ENCODE measurements around the gene TSPO2.

Gene TSPO2

GRCh38 chr6:41075651-41076626 is 33.7 kb downstream of the TSPO2 start:
- no peak for DNase-seq (ENCODE audit: low read depth)

DNA sequence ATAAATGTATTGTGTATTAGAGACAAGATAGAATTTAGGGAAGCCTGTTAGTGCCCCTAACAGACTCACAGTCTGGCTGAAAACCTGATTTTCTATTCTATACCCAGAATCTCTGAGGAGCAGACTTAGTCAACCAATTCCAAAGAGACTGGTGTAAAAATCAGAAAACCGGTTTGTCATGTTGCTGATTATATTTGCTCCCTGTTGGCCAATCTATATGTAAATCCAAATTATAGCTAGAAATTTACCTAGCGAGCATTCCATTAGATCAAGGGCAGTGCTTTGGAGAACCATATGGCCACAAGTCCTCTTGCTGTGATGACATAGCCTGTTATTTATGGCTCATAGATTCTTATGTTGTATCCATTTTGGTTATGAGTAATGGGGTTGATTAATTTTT is 35.3 kb downstream of the TSPO2 start:
- no peak for DNase-seq (ENCODE audit: low read depth)

DNA sequence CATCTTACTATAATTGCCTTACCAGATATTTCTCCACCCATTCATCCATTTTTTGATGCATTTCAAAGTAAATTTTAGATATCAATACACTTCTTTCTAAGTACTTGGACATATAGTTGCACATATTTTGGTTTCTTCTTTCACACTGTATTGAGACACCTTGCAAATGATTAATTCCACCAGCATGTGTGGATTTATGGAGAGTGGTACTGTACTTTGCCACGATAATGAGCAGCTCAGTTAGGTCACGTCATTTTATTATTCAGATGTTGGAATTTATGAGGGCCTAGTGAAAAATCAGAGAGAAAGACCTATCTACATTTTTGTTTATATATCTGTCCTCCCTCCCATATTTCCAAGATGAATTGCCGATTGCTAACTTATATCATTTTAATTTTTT is 35.8 kb downstream of the TSPO2 start:
- no peak for DNase-seq (ENCODE audit: low read depth)

GRCh38 chr6:41079080-41079479 is 36.8 kb downstream of the TSPO2 start:
- DNase-seq (ENCODE audit: low read depth), result no peak

DNA sequence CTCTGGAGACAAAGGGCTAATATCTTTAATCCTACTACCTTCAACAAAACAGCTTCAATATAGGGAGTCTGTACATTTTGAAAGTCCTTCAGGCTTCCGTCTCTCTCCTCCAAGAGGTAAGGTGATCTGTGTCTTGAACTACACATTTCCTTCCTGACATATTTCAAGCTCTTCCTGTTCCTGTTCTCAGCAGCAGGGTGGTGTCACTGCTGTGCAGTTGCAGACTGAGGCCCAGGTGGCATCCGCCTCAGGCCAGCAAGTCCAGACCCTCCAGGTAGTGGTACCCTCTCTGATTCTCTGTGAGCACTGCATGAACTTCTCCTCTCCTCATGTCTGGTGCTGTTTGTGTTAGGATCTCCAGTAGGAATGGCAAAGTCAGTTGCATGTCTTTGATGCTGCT is 38.4 kb downstream of the TSPO2 start:
- DNase-seq (ENCODE audit: low read depth), result no peak

DNA sequence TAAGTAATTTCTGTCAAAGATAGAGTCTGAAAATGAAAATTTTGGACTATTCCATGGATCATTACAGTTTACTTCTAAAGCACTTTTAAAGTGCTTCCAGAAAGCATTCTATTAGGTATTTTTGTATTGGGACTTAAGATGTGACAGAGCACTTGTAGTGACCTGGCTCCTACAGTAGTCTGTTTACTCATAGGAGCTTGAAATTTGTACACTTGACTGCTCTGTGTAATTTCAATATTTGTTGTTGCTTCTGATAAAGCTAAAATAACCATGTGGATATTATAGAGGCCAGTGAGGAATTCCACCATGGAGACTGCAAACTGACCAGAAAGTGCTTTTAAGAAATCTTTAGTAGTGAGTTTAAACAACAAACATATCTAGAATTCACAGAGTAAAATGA is 40.8 kb downstream of the TSPO2 start:
- DNase-seq (ENCODE audit: low read depth), result no peak

DNA sequence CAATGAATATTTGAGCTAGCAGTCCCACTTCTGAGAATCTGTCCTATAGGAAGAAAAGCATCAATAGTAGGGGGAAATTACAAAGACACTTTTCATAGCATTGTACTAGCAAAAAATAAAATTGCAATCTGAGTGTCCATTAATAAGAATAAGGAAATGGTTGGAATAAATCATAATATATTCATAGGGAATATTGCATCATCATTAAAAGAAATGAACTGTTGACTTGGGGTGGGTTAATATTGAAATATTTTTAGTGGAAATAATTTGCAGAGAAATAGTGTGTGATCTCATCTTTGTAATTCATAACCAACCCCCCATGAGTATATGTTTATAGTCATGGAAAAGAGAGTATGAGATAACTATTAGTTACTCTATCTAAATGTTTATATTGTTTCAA is 42.9 kb downstream of the TSPO2 start:
- DNase-seq (ENCODE audit: low read depth), result no peak

- DNase-seq (ENCODE audit: low read depth), result no peak
Measured at GRCh38 chr6:41088451-41088850, 46.2 kb downstream of the TSPO2 start.

GRCh38 chr6:41090841-41091761 is 48.8 kb downstream of the TSPO2 start:
- DNase-seq (ENCODE audit: low read depth), result no peak

- no peak for DNase-seq (ENCODE audit: low read depth)
Measured at GRCh38 chr6:41092421-41093140, 50.3 kb downstream of the TSPO2 start.

GRCh38 chr6:41093729-41094128 is 51.5 kb downstream of the TSPO2 start:
- no peak for DNase-seq (ENCODE audit: low read depth)
